GM12878 (cell line): ENCODE results near the gene MELTF. TPM values are rescaled to one million over a fixed set of nuclear protein-coding genes. Genes with fewer than 3 reads are reported as not detected.
A peak's percentile ranks its signal among the peaks of the same experiment; 100 is the strongest.

ENCODE experiments used
- ASH2L ChIP-seq: fragments of 300-600, 200-600 bp; sonication (generic); IDR thresholded peaks from 2 replicates; pipeline ENCODE4 v1.6.1; 2017; ENCODE audit warnings: low read depth, mild to moderate bottlenecking, borderline replicate concordance
- CBX5 ChIP-seq: sonication (generic); IDR thresholded peaks from 2 replicates; pipeline ENCODE4 v1.6.1; 2016; ENCODE audit warnings: low read depth, moderate library complexity, mild to moderate bottlenecking, inconsistent platforms
- CHD4 ChIP-seq: fragments of 200-600 bp; sonication (generic); IDR thresholded peaks from 2 replicates; pipeline ENCODE4 v1.6.1; 2016; ENCODE audit warnings: mild to moderate bottlenecking
- CTCF ChIP-seq, 3 experiments: IDR thresholded peaks in 2 of 3; conservative IDR thresholded peaks in 1 of 3; 2 replicates each; pipeline ENCODE4 v1.5.1; 2011; ENCODE audit warnings: low read depth in 3 of 3, low read length in 3 of 3, mild to moderate bottlenecking in 3 of 3, control low read depth in 2 of 3, moderate library complexity in 2 of 3, inconsistent platforms in 1 of 3, mixed read lengths in 1 of 3; ENCODE audit not compliant: control insufficient read depth in 2 of 3, insufficient read depth in 1 of 3; ENCODE audit errors: extremely low read depth in 1 of 3
- E2F4 ChIP-seq: IDR thresholded peaks from 2 replicates; pipeline ENCODE4 v1.6.1; 2012; ENCODE audit warnings: low read depth, low read length, improper control_type of control experiment
- EP300 ChIP-seq, 2 experiments: fragments of 150-350 bp in 1 of 2; IDR thresholded peaks; 2 replicates each; pipeline ENCODE4 v1.6.1; 2011 to 2012; ENCODE audit warnings: low read depth in 2 of 2, low read length in 2 of 2, borderline replicate concordance in 1 of 2, improper control_type of control experiment in 1 of 2, inconsistent platforms in 1 of 2; ENCODE audit not compliant: control insufficient read depth in 1 of 2
- GATAD2B ChIP-seq: fragments of 450-650 bp; conservative IDR thresholded peaks from 2 replicates; pipeline ENCODE4 v1.6.1; 2017; ENCODE audit warnings: low read depth, mild to moderate bottlenecking, moderate library complexity
- IKZF2 ChIP-seq, 2 experiments: fragments of 450-650 bp; IDR thresholded peaks; 2 replicates each; pipeline ENCODE4 v1.6.1; 2017; ENCODE audit warnings: mild to moderate bottlenecking in 2 of 2, moderate library complexity in 2 of 2
- IRF4 ChIP-seq: IDR thresholded peaks from 2 replicates; pipeline ENCODE4 v1.6.1; 2011; ENCODE audit warnings: low read depth, low read length
- IRF5 ChIP-seq: fragments of 450-650 bp; IDR thresholded peaks from 2 replicates; pipeline ENCODE4 v1.6.1; 2017; ENCODE audit warnings: borderline replicate concordance
- JUND ChIP-seq: IDR thresholded peaks from 2 replicates; pipeline ENCODE4 v1.6.1; 2012; ENCODE audit warnings: low read depth, mild to moderate bottlenecking, low read length, improper control_type of control experiment, moderate library complexity
- KAT2A ChIP-seq: conservative IDR thresholded peaks from 2 replicates; pipeline ENCODE4 v1.6.1; 2011; ENCODE audit warnings: low read depth, low read length; ENCODE audit not compliant: control insufficient read depth
- MYB ChIP-seq: fragments of 150-350 bp; IDR thresholded peaks from 2 replicates; pipeline ENCODE4 v1.6.1; 2014; ENCODE audit warnings: mild to moderate bottlenecking, low read depth, low read length, borderline replicate concordance
- NFIC ChIP-seq: IDR thresholded peaks from 2 replicates; pipeline ENCODE4 v1.6.1; 2012; ENCODE audit warnings: low read depth, mild to moderate bottlenecking, inconsistent platforms, low read length, moderate library complexity
- PBX3 ChIP-seq: IDR thresholded peaks from 2 replicates; pipeline ENCODE4 v1.6.1; 2011; ENCODE audit warnings: mild to moderate bottlenecking, low read depth, low read length, moderate library complexity; ENCODE audit not compliant: insufficient replicate concordance
- POLR2A ChIP-seq: IDR thresholded peaks from 2 replicates; pipeline ENCODE4 v1.6.1; 2011; ENCODE audit warnings: low read depth, mild to moderate bottlenecking, low read length
- RB1 ChIP-seq: fragments of 450-650 bp; formaldehyde crosslinking; IDR thresholded peaks from 2 replicates; pipeline ENCODE4 v1.6.1; 2017; ENCODE audit warnings: mild to moderate bottlenecking, borderline replicate concordance
- SKIL ChIP-seq: fragments of 450-650 bp; IDR thresholded peaks from 2 replicates; pipeline ENCODE4 v1.6.1; 2017; ENCODE audit warnings: mild to moderate bottlenecking, low read depth, inconsistent platforms; ENCODE audit not compliant: poor library complexity, severe bottlenecking
- SMAD5 ChIP-seq: IDR thresholded peaks from 2 replicates; pipeline ENCODE4 v1.6.1; 2016; ENCODE audit warnings: antibody characterized with exemption, low read depth
- TARDBP ChIP-seq: IDR thresholded peaks from 2 replicates; pipeline ENCODE4 v1.6.1; 2016; ENCODE audit warnings: borderline replicate concordance
- WRNIP1 ChIP-seq: IDR thresholded peaks from 2 replicates; pipeline ENCODE4 v1.6.1; 2011; ENCODE audit warnings: low read depth, low read length, improper control_type of control experiment, borderline replicate concordance
- YBX1 ChIP-seq: fragments of 450-650 bp; IDR thresholded peaks from 2 replicates; pipeline ENCODE4 v1.6.1; 2016; ENCODE audit warnings: antibody characterized with exemption
- ZNF217 ChIP-seq: fragments of 450-650 bp; IDR thresholded peaks from 2 replicates; pipeline ENCODE4 v1.6.1; 2017; ENCODE audit warnings: antibody characterized with exemption, mild to moderate bottlenecking
- polyA plus RNA-seq, 11 experiments: library from polyadenylated mRNA; depleted of rRNA in 4 of 11; unstranded in 6 of 11; stranded (reverse) in 5 of 11; fragments of >200 nt; fragmentation: Nextera tagmentation in 4 of 11; fragmentation: Illumina TruSeq in 1 of 11; extraction: Ambion mirVana in 4 of 11; extraction: Trizol in 1 of 11; gene quantifications; 1 replicate in 1 of 11; 2 replicates in 10 of 11; pipeline versions ENCODE4 v1.2.1 to v1.2.3, GENCODE V29; 2011 to 2016; ENCODE audit warnings: inconsistent platforms in 2 of 11, missing spikeins in 2 of 11, low read depth in 1 of 11
- total RNA-seq, 4 experiments: library from RNA; depleted of rRNA in 3 of 4; stranded (reverse); fragments of >200 nt in 3 of 4; fragmentation: Illumina TruSeq in 1 of 4; extraction: Trizol in 1 of 4; gene quantifications; 2 replicates each; pipeline versions ENCODE4 v1.2.1 to v1.2.3, GENCODE V29; 2013 to 2021

MELTF gene
- total and polyA plus RNA-seq, 10 of the 15 experiments (the other 5 are each of a cell fraction or from before 2014, with no cell fraction given): 0.55 to 49.1 (median 11.1) TPM

GRCh38 chr3:197001106-197001971, 28.3 kb downstream of the MELTF start (continued):
- no peak for TF ChIP-seq PBX3
- TF ChIP-seq E2F4: no peak
- no peak for TF ChIP-seq SMAD5
- 0 out of 4 replicates have a peak, but pooled peaks of 1 of the 2 experiments have one; percentile 49 for TF ChIP-seq IKZF2 (IDR thresholded peaks at IDR 0.05)
- TF ChIP-seq MYB: no peak
- TF ChIP-seq ZNF217: no peak
- TF ChIP-seq TARDBP: no peak
- no peak for TF ChIP-seq CBX5
- TF ChIP-seq IRF4: no peak
- TF ChIP-seq GATAD2B: 0 out of 2 replicates have a peak, but pooled peaks have one; percentile 10
- no peak for TF ChIP-seq KAT2A
- no peak for TF ChIP-seq IRF5
- TF ChIP-seq WRNIP1: no peak
- no peak for TF ChIP-seq CTCF (IDR thresholded peaks at IDR 0.05 in 2 of 3, conservative IDR thresholded peaks at IDR 0.05 in 1 of 3; ENCODE audit: control insufficient read depth in 2 of 3, extremely low read depth in 1 of 3, insufficient read depth in 1 of 3, low read depth in 3 of 3, low read length in 3 of 3)
- TF ChIP-seq POLR2A: no peak
- TF ChIP-seq NFIC: no peak
- no peak for TF ChIP-seq RB1
- no peak for TF ChIP-seq YBX1
- peak; percentile 23 for TF ChIP-seq SKIL
- TF ChIP-seq EP300 (IDR thresholded peaks at IDR 0.05; ENCODE audit: borderline replicate concordance in 1 of 2, control insufficient read depth in 1 of 2, low read depth in 2 of 2, low read length in 2 of 2): peak; percentile 21 to 50; a peak in 2 of 4 replicates
- no peak for TF ChIP-seq JUND
- no peak for TF ChIP-seq ASH2L
- no peak for TF ChIP-seq CHD4
